Calu3 (cell line): ENCODE measurements around the gene ZFP36. TPM values are rescaled to one million over a fixed set of nuclear protein-coding genes. Genes with fewer than 3 reads are reported as not detected.

Source experiments
- BruUV-seq: library from RNA; stranded (reverse); fragments of 400-500 nt; replicated peaks from 2 replicates; lab custom pipeline; 2021; lab: Mats Ljungman, UMichigan
- CTCF ChIA-PET: fragments of 300-600 bp; sonication (Branson Sonifier 250); formaldehyde crosslinking; loops from one replicate; lab custom pipeline; 2022; ENCODE audit warnings: antibody characterized with exemption; lab: Charles Lee
- DNase-seq: peaks from one replicate; pipeline ENCODE4 v3.0.0; 2022
- H3K27ac Mint-ChIP-seq: one replicate; pipeline ENCODE4 v1.8.0; 2022; ENCODE audit warnings: mixed read lengths; ENCODE audit not compliant: unreplicated experiment
- H3K27me3 Mint-ChIP-seq: one replicate; pipeline ENCODE4 v1.8.0; 2022; ENCODE audit warnings: mixed read lengths; ENCODE audit not compliant: unreplicated experiment
- H3K36me3 Mint-ChIP-seq: one replicate; pipeline ENCODE4 v1.8.0; 2022; ENCODE audit warnings: mild to moderate bottlenecking, moderate library complexity, mixed read lengths; ENCODE audit not compliant: insufficient read depth, unreplicated experiment
- H3K4me1 Mint-ChIP-seq: one replicate; pipeline ENCODE4 v1.8.0; 2022; ENCODE audit warnings: mild to moderate bottlenecking, low read depth, mixed read lengths; ENCODE audit not compliant: unreplicated experiment
- H3K4me3 Mint-ChIP-seq: one replicate; pipeline ENCODE4 v1.8.0; 2022; ENCODE audit warnings: mild to moderate bottlenecking, low read depth, moderate library complexity, mixed read lengths; ENCODE audit not compliant: unreplicated experiment
- H3K9me3 Mint-ChIP-seq: one replicate; pipeline ENCODE4 v1.8.0; 2022; ENCODE audit warnings: low read depth, mixed read lengths; ENCODE audit not compliant: unreplicated experiment
- intact Hi-C: fragments of 100-400 bp; cut with micrococcal nuclease; formaldehyde crosslinking; loops from one replicate; pipeline ENCODE4 v1.10.0; 2022; ENCODE audit not compliant: unreplicated experiment
- total RNA-seq: library from RNA; stranded (reverse); gene quantifications from 2 replicates; pipeline ENCODE4 v1.2.3, GENCODE V29; 2022
- TF ChIP-seq, protein P1 (sequence below): fragments of 200-600 bp; IDR thresholded peaks from one replicate; pipeline ENCODE4 v1.8.0; 2022; ENCODE audit warnings: antibody characterized with exemption; ENCODE audit not compliant: unreplicated experiment

Gene ZFP36
- total RNA-seq, 1 experiment from 2014 or later = 70.8 TPM

- no TSS peak for BruUV-seq
- H3K36me3 Mint-ChIP-seq = peaks cover 55% of the 10 kb centered on the region
- CTCF ChIA-PET = no interaction called here
- H3K4me3 Mint-ChIP-seq = no peak overlapping the region
- H3K4me1 Mint-ChIP-seq = peaks cover 13% of the 10 kb centered on the region
- DNase-seq = no peak
- TF ChIP-seq, protein P1, sequence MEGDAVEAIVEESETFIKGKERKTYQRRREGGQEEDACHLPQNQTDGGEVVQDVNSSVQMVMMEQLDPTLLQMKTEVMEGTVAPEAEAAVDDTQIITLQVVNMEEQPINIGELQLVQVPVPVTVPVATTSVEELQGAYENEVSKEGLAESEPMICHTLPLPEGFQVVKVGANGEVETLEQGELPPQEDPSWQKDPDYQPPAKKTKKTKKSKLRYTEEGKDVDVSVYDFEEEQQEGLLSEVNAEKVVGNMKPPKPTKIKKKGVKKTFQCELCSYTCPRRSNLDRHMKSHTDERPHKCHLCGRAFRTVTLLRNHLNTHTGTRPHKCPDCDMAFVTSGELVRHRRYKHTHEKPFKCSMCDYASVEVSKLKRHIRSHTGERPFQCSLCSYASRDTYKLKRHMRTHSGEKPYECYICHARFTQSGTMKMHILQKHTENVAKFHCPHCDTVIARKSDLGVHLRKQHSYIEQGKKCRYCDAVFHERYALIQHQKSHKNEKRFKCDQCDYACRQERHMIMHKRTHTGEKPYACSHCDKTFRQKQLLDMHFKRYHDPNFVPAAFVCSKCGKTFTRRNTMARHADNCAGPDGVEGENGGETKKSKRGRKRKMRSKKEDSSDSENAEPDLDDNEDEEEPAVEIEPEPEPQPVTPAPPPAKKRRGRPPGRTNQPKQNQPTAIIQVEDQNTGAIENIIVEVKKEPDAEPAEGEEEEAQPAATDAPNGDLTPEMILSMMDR = no peak
- H3K27ac Mint-ChIP-seq = no peak overlapping the region
- H3K9me3 Mint-ChIP-seq = no peaks in the 10 kb centered on the region
- no peaks in the 10 kb centered on the region for H3K27me3 Mint-ChIP-seq
- intact Hi-C loops = no loop called here
Measured at GRCh38 chr19:39363901-39364457, 42.7 kb upstream of the ZFP36 start.

DNA sequence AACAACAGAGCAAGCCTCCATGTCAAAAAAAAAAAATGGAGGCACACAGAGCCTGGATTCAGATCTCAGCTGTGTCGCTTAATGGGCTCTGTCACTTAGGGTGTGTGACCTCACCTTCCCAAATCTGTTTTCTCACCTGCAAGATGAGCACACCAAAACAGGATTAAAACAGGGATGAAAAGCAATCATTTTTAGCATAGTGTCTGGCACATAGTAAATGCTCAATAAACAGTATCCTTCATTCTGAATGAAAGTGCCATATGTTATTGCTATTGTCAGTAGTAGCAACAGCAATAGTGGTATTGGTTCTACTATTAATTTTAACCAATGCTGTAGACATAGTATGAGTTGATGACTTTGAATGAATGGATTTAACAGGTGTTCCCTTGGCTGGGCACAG is 41.1 kb upstream of the ZFP36 start:
- intact Hi-C loops = no loop called here
- BruUV-seq = no TSS peak
- Mint-ChIP-seq H3K4me3 (no peak overlapping the region), H3K27ac (no peak overlapping the region), H3K9me3 (no peaks in the 10 kb centered on the region), H3K4me1 (peaks cover 13% of the 10 kb centered on the region), H3K36me3 (peaks cover 51% of the 10 kb centered on the region), H3K27me3 (no peaks in the 10 kb centered on the region)
- TF ChIP-seq, protein P1 = no peak
- DNase-seq = no peak
- CTCF ChIA-PET = no interaction called here

GRCh38 chr19:39369200-39369599 is 37.4 kb upstream of the ZFP36 start:
- Mint-ChIP-seq H3K4me3 (no peak overlapping the region), H3K36me3 (peaks cover 54% of the 10 kb centered on the region), H3K27me3 (no peaks in the 10 kb centered on the region), H3K27ac (no peak overlapping the region), H3K4me1 (no peaks in the 10 kb centered on the region), H3K9me3 (no peaks in the 10 kb centered on the region)
- no TSS peak for BruUV-seq
- CTCF ChIA-PET = no interaction called here
- TF ChIP-seq, protein P1 = no peak
- intact Hi-C loops = no loop called here
- no peak for DNase-seq

GRCh38 chr19:39370735-39371134 is 35.9 kb upstream of the ZFP36 start:
- no peaks in the 10 kb centered on the region for H3K4me1 Mint-ChIP-seq
- H3K9me3 Mint-ChIP-seq = no peaks in the 10 kb centered on the region
- no peak for DNase-seq
- H3K4me3 Mint-ChIP-seq = no peak overlapping the region
- peaks cover 53% of the 10 kb centered on the region for H3K36me3 Mint-ChIP-seq
- CTCF ChIA-PET = no interaction called here
- TF ChIP-seq, protein P1 = no peak
- H3K27me3 Mint-ChIP-seq = no peaks in the 10 kb centered on the region
- H3K27ac Mint-ChIP-seq = no peak overlapping the region
- no TSS peak for BruUV-seq
- intact Hi-C loops = no loop called here
